ENCODE results near the gene RIMBP2.

RIMBP2 gene

DNA sequence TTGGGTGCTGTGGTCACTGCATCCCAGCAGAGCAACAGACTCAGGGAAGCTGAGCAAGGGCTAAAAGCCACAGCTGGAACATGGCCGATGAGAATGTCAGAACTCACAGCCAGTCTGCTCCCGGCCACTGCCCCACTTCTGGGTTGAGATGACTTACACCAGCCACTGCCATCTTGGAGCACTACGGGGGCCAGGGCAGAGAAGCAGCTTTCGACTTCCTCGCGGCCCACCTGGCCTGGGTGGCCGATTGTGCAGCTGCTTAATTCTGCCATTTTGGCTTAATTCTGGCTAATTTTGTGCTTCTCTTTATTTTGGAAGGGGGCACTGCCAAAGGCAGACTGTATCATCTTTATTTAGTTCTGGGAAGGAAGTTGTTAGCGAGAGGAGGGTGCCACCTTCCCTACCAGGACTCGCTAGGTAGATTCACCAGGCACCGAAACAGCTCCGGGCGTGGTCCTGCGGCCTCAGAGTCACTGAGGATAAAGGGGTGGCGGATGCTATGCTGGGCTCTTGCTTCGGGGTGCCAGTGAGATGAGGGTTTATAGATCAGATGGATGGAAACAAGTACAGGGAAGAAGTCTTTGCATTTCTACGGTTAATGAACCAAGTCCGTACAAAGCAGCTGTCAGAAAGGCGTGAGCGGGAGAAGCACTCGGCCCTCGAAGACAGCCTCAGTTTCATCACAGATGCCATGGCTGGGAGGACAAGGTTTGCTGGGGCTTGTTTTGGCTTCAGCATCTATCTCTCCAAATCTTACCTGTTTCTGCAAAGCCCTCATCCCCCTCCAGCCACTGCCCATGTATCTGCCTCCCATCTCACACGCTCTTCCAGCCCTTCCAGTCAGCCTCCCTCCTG is 230.6 kb downstream of the RIMBP2 start:
- DNase-seq (ENCODE audit: low spot score): no peak

DNA sequence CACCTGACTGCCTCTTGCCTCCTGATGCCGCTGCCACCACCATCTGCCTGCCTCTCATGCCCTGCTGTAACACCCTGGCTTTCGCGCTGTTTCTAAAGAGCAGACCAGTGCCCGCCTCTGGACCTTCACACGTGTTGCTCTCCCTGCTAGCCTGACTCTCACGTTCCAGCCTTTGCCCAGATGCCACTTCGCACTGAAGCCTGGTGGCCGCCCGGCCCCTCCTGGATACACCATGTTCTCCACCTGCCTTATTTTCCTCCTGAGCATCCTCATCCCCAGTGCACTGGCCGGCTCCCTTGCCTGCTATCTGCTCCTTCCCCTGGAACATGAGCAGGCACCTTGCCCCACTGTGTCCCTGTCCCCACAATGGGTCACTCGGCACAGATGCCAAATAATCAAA is 231.9 kb downstream of the RIMBP2 start:
- no peak for DNase-seq (ENCODE audit: low spot score)

DNA sequence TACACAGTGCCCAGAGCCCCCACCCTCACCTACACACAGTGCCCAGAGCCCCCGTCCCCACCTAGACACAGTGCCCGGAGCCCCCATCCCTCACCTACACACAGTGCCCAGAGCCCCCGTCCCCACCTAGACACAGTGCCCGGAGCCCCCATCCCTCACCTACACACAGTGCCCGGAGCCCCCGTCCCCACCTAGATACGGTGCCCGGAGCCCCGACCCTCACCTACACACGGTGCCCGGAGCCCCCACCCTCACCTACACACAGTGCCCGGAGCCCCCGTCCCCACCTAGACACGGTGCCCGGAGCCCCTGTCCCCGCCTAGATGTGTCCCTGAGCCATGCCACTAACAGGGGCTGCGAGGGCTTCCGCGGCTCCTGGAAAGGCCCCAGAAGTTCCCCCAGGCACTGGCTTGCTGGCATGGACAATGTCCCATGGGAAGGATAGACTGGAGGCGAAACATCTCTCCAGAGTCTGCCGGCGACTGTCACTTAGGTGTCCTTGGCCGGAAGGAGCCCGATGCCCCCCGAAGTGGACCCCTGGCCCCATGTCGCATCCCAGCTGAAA is 232.4 kb downstream of the RIMBP2 start:
- DNase-seq (ENCODE audit: low spot score): no peak

DNA sequence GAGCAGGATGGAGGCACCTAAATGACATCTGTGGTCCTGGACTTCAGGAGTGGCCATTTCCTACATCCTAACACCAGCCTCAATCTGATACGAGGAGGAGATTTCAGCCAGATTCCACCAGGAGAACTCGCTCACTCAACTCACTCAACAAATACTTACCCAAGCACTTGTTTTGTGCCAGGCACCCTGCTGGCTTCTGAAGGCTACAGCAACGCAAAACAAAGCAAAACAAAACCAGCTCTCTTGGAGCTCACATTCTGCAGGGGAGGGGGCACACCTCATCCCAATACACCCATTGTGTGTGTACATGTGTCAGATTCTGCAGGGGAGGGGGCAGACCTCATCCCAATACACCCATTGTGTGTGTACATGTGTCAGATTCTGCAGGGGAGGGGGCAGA is 233.7 kb downstream of the RIMBP2 start:
- no peak for DNase-seq (ENCODE audit: low spot score)

DNA sequence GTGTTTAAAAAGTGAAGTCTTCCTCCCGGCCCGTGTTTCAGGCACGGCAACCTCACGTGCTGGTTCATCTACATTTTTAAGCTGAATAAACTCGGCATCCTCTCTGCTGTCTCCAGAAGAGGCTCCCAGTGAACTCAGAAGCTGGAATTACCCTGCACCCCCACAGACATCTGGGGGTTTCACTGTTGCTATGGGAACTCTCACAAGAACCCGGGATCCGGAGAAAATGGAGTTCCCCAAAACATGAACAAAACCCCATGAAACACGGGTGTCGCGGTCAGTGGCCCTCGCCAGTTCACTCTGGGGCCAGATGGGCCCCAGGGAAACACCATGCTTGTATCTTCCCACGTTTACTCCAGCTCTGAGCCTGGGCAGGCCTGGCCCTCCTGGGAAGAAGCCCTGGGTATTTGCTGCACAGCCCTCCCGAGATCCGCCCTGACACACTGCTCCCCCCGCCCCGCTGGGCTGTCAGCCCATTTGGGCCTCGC is 234.7 kb downstream of the RIMBP2 start:
- no peak for DNase-seq (ENCODE audit: low spot score)

DNA sequence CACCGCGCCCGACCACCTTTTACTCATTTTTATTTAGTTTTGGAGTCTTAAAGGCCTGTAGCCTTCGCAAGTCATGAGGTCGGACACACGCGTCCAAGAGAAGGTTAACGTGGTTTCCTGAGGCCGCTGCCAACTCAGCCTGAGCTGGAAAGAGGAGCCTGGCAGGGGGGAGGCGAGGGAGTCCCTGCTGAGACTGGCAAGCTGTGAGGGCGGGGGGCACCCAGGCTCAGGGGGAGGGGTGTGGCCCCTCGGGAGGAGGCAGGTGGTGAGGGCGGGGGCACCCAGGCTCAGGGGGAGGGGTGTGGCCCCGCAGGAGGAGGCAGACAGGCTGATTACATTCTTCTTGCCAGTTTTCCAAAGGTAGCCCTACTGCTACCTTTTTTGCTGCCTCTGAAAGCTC is 235.2 kb downstream of the RIMBP2 start:
- DNase-seq (ENCODE audit: low spot score): no peak

DNA sequence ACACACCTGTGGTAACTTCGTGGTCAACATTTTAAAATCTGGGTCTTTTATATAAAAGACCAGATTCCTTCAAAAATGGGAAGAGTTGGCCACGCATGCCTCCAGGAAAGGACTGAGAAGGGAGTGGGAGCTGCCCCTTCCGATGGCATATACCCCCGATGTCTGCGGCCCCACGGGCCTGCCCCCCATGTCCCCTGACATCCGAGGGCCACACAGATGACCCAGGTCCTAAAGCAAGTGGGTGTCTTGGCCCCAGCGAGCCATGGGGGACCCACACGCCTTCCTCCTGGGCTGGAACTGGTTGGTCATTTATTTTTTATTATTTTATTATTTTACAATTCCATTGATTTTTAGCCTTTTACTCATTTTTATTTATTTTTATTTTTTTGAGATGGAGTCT is 235.9 kb downstream of the RIMBP2 start:
- no peak for DNase-seq (ENCODE audit: low spot score)

DNA sequence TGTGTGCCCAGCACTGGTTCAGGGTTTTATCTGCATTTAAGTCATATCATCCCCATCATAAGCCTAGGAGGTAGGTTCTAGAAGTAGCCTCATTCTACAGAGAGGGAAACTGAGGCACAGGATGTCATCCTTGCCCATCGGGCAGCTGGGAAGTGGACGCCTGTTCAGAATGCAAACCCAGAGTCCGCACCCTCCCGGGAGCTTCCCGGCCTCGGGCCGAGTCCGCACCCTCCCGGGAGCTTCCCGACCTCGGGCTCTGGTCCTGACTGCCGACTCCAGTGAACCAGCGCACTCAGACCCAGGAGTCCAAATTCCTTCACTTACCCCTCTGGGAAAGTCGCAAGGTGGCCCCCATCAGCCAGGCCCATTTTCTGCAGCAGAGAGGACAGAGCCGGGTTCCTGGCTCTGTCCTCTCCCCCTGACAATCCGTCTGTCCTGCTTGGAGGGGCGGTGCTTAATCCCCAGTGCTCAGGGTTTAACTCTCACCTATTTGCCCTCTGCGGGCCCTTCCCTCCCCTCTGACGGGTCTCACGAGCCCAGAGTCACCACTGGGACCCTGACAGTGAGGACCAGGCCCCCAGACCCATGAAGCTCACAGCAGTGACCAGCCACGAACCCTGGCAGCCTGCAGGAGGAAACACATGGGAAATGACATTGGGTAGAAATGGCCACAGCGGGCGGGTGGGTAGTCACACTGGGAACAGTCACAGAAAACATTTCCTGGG is 236.5 kb downstream of the RIMBP2 start:
- DNase-seq (ENCODE audit: low spot score): no peak

DNA sequence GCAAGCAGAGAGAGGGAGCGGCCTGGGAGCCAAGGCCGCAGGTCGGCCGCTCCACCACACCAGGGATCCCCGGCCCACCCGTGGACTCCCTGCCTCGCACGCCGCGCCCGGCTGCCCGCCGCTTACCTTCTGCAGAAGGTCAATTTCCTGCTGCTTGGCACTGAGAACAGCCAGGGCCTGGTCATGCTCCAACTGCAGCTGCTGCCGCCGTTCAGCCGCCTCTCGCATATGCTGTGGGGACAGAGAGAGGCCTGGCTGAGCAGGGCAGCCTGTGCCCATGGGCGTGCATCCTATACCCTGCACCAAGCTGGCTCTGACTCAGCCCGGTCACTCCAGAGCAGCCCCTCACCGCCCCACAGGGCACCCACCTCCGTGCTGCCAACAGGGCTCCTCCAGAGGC is 237.3 kb downstream of the RIMBP2 start:
- no peak for DNase-seq (ENCODE audit: low spot score)

DNA sequence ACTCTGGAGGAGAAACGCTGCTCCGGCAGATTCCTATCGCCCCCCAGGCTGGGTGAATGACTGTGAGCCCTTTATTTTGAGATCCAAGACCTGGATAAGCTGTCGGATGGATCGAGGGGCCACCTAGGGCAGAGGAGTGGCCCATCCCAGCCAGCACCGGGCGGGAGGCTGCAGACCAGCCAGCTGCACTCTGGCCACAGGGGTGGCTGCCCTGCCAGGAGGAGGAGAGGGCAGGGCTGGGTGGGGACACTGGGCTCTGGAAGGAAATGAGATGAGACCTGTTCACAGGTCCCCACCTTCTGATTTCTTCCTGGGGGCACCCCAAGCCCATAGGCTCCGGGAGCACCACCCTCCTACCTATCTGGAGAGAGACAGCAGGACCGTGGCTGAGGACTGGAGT is 238.4 kb downstream of the RIMBP2 start:
- DNase-seq (ENCODE audit: low spot score): no peak

DNA sequence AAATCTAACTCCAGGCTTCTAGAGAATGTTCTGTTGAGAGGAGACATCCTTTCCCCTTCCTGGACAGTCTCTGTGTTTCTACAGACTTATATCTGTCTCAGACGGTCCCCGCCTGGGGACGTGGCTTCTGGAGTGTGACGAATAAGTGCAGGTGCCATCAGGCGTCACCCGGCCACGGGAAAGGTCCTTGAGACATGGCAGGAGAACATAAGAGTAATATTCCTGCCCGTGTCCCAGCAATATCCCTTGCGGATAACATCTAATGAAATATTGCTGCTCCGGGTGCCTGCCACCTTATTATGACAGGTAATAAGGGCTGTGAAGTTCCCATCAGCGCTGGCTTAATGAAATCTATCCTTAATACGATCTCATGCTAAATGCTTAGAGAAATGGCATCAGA is 238.8 kb downstream of the RIMBP2 start:
- DNase-seq (ENCODE audit: low spot score): no peak

DNA sequence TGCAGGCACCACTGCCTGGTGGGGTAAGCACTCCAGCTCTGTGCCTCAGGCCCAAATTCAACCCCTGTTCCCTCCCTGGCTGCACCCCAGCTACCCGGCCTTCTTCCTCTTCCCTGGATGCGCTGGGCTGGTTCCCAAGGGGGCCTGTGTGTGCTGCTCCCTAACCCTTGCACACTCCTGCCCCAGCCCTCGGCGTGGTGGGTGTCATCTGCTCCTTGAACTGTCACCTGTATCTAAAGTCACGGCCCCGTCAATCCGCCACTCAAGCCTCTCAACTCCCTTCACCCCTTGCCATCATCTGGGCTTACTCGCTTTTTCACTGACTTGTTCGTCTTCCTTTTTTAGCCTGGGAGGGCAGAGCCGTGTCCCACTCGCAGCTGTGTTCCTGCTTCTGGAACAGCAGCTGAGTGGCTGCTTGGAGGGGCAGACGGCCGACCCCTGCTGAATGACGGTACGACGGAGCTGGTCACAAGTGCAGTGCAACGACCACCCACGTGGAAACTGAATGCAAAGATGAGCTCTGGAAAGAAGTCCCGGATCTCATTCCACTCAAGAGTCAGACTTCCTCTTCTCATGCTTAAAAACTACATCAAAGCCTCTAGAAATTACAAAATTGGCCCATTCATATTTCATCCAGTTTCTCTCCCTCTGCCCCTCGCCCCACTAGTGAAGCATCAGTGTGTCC is 239.5 kb downstream of the RIMBP2 start:
- DNase-seq (ENCODE audit: low spot score): no peak

DNA sequence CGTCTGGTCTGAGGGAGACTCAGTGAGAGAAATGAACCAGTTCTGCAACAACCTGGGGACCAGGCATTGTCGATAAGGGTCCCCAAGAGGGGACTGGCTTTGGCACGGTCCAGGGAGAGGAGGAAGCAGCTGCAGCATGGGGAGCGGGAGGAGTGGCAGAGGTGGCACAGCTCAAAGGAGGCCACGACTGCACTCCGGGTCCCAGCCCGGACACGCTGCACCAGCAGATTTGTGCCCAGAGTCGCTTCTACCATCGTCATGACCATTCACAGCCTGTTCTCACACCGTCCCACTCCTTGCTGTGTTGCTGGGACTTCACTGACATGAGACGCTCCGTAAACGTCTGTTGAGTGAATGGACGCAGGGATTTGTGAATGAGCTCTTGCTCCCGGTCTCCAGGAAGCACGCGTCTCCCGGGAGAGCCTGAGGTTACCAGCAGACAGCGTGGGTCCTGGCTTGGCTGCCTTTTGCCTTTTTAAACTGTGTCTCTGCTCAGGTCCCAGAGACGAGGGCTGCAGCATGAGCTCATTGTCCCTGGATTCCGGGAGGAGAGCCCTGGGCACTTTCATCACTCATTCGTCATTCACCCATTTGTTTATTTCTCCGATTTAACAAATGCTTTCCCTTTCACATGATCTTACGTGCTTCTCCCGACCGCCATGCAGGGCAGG is 241.4 kb downstream of the RIMBP2 start:
- DNase-seq (ENCODE audit: low spot score): no peak

DNA sequence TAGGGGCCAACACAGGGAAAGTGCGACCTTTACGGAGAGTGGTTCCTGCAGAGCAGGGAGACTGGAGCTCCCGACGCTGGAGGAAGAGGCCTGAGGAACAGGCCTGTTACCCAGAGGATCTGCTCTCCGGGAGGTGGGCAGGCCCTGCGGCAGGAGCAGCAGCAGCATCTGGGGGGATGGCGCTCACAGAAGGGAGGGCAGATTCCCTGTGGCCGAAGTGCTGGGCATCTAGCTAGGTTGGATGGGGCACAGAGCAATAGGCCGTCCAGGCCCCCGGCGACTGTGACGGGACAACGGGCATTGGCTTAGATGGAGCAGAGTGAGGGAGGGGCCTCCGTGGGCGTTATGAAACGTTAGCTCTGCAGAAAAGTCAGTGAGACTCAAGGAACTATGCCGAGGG is 242.8 kb downstream of the RIMBP2 start:
- DNase-seq (ENCODE audit: low spot score): no peak

DNA sequence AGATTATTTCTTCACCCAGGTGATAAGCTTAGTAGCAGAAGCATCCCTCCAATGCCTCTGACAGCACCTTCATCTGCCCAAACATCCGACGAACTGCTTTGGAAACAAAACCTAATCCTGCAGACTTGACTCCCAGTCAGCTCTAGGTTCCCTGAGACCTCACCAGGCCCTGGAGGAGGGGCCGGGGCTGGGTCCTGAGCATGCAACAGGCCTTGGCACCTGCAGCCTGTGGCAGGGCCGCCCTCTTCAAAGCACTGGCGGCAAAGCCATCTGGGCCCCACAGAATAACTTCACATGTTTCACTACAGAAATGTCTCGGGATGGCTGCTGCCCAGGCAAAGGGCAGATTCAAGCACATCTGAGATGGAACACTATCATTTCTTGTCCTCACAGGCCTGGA is 245.1 kb downstream of the RIMBP2 start:
- DNase-seq (ENCODE audit: low spot score): no peak

DNA sequence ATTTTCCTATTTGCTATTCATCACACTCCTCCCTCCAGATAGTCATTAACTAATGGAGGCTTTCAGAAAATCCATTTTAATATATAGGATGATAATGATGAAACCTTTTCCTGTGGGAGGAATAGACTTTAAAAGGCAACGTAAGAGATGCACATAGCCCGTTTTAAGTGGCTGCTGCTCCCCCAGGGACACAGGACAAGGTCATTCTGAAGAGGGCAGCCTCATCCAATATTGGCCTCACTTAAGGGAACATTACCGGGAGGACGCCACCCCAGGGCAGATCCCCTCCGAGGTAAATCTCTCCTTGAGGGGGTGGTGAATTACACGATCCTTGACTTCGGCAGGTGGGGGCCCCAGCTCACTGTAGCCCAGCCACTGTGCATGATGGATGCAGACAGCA is 246.5 kb downstream of the RIMBP2 start:
- DNase-seq (ENCODE audit: low spot score): no peak

DNA sequence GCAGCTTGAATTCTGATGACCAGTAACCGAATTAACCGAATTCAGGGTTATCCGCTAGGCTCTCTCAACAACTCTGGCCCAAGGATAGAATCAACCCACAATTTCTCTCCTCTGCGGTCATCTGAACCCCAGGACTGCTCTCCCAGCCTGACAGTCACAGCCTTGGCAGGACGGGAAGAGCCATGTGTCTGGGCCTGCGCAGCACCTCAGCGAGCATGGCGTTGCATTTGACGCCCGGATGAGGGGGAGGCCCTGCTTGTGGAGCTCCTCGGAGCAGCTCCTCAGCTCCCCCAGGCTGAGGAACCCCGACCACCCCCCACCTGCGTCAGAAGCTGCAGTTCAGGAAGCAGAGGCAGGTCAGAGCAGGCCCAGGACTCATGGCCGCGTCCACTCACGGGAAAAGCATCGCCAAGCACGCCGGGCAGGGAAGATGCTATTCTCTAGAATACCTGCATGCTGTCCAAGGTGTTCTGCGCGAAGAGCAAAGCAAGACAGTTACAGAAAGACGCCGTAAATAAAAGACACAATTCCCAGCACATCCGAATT is 247.3 kb downstream of the RIMBP2 start:
- no peak for DNase-seq (ENCODE audit: low spot score)

DNA sequence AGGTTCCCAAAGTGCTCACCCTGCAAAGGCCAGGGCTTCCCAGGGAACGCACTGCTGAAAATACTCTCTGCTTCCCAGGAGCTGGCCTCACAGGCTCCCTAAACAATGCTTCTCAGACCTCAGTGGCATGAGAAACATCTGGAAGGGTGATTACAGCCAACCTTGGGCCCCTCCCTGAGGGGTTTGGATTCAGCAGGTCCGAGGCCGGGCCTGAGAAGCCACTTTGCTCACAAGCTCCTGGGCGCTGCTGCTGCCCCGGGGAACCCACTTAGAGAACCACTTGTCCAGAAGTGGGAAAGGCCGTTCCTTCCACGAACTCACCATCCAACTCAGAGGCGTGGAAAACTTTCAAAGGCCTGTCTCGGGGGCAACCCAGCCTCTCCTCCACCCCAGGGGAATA is 247.9 kb downstream of the RIMBP2 start:
- DNase-seq (ENCODE audit: low spot score): no peak

DNA sequence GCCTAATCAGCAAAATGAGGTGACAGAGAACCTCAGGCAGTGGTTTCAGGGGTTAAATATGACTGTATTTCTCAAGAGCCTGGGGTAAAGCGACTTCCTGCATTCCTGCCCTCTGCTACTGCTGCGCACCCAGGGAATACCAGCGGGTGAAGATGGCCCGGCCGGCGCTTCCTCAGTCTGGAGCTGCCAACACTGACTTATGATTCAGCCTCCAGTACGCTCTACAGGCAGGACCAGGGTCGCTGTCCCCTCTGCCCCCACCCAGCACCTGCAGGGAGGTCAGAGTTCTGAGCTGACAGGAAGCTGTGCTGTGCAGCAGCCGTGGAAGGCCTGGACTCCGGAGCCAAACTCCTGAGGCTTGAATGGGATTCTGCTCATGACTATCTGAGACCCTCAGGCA is 250.5 kb downstream of the RIMBP2 start:
- DNase-seq (ENCODE audit: low spot score): no peak

DNA sequence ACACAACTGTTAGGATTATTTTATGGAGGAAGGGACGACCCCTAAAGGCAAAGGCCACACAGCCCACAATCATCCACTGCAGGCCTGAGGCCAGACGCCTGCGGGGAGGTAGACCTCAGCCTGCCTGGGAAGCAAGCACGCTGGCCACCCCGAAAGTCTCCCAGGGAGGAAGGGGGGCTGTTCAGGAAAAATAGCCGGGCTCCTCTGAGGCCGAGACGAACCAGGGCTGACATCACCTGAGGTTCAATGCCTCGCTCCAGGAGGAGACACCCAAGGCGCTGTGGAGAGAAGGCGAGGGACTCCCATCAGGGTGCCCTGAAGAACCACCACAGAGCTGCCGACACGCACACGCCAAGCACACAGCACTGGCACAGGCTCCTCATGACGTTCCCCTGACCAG is 251.1 kb downstream of the RIMBP2 start:
- DNase-seq (ENCODE audit: low spot score): no peak

DNA sequence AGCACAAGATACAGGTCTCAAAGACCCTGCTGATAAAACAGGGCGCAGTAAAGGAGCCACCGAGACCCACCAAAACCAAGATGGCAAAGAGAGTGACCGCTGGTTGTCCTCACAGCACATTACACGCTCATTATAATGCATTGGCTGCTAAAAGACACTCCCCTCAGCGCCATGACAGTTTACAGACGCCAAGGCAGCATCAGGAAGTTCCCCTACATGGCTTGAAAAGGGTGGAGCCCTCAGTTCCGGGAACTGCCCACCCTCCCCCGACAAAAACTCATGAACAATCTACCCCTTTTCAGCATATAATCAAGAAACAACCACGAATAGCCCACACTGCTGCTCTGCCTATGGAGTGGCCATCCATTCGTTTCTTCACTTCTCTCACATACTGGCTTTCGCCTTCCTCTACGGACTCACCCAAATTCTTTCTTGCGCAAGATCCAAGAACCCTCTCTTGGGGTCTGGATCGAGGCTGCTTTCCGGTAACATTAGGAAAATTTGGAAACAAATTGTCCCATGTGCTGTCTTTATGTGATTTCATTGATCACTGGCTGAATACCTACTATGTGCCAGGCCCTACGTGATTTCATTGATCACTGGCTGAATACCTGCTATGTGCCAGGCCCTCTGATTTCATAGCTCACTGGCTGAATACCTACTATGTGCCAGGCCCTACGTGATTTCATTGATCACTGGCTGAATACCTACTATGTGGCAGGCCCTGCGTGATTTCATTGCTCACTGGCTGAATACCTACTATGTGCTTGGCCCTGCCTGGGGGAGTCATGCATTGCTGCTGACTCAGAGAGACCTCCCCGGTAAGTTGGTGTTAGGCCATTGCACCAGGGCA is 252.1 kb downstream of the RIMBP2 start:
- DNase-seq (ENCODE audit: low spot score): no peak
